GDM1 (cell line): Measurements from ENCODE around the gene GSG1.
"Not testable (repeated sequence)": the region's sequence is repeated elsewhere in the genome, so short reads cannot be mapped to it uniquely, and the experiment has no call there.

Source experiments
- DNase-seq: peaks from one replicate; lab custom pipeline; 2025; lab: John Stamatoyannopoulos, UW

Gene GSG1

DNA sequence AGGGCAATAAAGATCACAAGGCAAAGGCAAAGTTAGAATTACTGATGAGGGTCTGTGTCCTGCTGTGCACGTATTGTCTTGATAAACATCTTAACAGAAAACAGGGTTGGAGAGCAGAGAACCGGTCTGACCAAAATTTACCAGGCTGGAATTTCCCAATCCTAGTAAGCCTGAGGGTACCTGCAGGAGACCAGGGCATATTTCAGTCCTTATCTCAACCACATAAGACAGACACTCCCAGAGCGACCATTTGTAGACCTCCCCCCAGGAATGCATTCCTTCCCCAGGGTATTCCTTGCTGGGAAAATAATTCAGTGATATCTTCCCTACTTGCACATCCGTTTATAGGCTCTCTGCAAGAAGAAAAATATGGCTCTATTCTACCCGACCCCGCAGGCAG lies 49.9 kb downstream of the GSG1 start:
- DNase-seq: not testable (repeated sequence)

DNA sequence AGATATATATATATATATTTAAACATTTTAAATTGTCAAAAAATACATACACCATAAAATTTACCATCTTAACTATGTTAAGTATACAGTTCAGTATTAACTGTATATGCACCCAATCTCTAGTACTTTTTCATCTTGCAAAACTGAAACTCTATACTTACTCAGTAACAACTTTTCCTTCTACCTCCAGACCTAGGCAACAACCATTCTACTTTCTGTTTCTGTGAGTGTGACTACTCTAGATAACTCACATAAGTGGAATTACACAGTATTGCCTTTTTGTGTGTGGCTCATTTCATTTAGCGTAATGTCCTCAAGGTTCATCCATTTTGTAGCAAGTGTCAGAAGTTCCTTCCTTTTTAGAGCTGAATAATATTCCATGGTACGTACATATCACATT lies 51.0 kb downstream of the GSG1 start:
- no peak for DNase-seq

DNA sequence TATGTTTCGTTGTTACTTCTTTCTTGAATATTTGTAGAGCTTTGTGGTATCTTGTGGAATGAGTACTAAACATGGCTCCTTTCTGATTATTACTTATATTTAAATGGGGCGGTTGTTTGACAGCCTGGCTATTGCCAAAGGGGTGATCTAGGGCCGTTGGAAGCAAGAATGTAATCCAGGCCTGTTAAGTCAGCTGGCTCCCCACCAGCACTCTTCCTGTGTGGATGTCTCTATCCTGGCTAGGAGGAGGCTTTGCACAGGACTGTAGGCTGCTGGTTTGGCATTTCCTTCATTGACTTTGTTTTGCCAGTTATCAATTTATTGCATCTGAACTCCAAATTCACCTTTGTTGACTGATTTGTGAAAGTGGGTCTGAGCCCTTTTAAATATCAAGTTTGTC lies 53.7 kb downstream of the GSG1 start:
- no peak for DNase-seq

DNA sequence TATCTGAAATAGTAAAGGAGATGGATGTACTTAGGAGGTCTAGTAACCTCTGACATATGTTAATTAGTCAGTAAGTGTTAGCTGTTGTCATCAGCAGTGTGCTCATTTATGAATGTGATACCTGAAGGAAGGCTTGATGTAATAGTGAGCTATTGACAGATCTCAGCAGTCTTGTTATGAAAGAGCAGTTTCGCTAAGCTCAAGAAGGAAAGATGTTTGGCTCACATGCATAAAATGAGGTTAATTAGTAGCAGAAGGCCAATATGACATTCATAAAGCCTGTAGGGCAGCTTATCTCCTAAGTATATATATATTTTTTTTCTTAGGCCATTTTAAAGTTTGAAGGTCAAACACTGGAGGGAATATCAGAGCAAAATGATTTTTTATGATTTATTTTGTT lies 56.5 kb downstream of the GSG1 start:
- DNase-seq: no peak

DNA sequence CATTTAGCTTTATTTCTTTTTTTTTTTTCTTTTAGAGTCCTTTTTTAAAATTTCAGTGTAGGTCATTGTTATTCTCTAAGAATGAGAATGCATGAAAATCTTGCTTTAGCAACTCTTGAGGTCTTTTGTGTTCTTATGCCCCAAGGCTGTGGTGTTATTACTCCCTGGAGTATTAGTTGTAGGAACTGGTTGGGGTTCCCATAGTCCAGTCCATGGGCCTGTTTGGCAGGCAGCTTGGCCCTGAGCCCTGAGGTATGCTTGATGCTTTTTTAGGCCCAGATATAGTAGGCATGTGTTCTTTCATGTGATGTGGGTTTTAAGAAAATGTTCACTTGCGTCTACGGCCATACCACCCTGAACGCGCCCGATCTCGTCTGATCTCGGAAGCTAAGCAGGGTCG lies 57.7 kb downstream of the GSG1 start:
- DNase-seq: no peak

DNA sequence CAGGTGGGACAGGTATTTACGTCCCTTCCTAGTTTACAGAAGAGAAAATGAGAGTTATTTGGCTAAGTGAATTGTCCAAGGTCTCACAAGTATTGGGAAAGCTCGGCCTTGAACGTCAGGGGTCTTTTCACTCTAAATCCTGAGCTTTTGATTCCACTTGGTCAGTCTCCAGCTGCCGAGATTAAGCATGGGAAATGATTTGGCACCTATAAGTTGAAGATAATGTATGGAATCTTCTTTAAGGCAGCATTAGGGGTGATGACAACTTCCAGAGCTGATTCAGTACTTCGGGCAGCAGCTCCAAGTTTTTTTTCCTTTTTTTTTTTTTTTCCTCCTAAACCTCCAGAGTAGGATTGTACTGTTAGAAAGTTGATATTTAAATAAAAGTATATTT lies 58.6 kb downstream of the GSG1 start:
- no peak for DNase-seq

DNA sequence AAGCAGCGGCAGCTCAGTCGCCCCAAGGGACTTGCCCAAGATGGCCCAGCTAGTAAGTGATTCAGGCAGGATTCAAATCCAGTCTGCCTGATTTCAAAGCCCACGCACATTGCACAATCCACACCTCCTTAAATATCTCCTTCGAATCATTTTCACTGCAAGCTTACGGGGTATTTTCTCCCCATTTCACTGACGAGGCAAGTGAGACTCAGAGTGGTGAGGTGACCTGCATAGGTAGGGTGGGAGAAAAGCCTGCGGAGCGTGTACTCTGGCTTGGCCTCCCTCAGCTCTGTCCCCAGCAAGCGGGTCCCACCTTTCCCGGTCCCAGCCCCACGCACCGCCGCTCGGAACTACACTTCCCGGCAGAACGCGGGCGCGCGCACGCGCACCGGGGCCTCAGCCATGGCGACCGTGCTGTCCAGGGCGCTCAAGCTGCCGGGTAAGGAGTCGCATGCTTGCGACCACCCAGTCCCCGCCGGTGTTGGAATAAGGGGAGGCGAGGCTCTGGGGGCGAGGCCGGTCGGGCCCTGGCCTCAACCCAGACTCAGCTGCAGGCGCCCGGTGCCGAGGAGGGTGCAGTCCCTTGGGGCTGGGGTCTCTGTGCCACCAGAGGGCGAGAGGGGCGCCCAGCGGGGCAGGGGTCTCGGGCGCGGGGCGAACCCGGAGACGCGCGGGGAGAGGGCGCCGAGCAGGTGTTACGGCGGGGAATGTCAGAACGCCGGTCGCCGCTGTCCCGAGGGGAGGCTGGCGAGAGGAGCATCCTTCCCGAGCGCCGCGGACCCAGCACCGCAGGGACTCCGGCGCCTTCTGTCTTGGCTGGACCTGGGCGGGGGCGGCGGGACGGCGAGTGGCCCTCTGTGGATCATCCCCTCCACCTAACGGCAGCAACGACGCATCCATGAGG lies 59.2 kb downstream of the GSG1 start, which contains the start of gene FAM234B:
FAM234B (plus strand) TSS at position 380 of the 904 bp plus-strand sequence; CDS start at position 403, 23 bp downstream.
- DNase-seq: peak; percentile 2

DNA sequence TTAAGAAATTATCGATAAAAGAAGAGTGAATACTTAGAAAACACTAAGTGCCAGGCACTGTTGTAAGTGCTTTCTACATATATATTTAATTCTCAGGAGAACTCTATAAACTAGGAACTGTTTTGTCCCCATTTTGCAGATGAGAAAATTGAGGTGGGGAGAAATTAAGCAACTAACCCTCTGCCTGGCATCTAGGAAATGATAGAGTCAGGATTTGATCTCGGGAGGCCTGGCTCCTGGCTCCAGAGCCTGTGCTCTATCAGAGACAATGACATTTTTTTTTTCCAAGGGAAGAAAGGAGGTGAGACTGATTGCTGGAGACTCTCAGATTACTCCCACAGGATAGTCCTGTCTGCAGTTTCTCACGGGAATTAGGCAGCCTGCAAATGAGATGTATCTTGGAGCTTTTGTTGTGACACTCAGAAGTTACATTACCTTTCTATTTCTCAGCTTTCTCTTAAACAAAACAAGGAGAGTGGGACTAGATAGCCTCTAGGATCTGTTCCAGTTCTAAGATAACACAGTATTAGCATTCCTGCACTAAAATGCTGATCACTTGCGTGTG lies 60.7 kb downstream of the GSG1 start:
- no peak for DNase-seq

DNA sequence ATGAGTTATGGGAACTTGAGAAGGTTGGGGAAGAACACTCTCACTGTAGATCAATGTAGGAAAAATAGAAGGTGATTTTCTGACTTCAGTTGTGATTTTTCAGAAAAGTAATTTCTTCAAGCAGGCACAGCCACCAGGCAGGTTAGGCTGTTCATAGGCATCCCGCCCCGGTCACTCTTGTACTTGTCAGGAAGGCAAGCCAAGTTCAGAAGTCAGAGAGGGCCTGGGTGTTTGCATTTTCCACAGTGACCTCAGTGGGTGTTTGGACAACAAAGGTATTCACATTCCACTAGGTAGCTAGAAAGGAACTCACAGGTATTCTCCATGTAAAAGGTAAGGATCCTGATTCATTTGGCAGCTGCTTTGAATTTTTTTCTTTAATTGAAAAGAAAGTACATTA lies 62.2 kb downstream of the GSG1 start:
- no peak for DNase-seq

DNA sequence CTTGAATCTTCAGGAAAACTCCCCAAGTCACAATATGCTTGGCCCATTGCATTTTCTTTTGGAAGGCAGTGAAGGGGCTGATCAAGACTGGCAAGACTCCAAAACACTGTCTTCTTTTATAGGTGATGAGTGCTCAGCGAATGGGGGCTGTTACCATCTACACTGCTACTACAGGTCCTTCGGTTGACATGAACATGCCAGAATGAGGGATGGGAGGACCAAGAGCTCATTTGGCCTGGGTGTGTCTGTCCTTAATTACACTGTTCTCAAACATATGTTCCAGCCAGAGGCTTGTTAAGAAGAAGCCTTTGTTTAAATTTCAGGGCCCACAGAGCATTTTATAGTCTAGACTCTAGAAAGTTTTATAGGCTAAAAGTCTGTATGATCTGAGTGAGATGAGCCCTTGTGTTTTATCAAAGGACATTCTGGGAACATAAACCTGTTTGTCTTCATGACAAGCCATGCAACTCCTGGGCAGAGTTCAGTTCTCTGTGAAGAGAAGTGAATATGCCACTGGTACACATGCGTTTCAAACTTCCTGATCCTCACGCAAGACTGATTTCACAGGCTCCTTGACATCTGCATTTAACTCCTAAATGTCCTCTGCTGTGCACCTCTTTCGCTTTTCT lies 64.0 kb downstream of the GSG1 start:
- no peak for DNase-seq

DNA sequence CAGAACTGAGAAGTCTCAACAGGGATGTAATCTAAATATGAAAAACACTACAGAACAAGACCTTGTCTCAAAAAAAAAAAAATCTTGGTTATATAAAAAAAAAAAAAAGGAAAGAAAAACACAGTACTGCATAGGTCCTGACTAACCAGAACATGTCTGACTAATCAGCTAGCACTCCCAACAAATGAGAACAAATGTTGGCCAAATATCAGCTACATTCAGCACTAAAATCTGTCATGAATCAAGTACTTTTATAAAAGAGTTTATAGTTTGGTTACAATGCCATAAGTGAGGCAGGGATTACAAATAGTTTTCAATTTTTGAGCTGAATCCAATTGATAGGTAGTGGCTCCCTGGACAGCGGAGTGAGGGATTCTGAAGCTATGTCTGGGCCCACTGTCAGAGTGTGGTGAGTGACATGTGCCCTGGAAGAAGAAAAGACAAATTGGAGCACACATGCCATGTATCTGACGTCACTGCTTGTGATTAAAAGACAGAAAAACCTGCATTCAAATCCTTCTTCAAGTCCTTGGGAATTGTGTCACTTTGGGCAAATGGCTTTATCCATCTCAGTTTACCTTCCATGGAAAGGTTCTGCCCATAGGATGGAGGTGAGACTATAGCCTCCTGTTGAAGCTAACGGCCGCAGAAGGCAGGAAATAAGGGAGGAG lies 64.8 kb downstream of the GSG1 start:
- DNase-seq: no peak

DNA sequence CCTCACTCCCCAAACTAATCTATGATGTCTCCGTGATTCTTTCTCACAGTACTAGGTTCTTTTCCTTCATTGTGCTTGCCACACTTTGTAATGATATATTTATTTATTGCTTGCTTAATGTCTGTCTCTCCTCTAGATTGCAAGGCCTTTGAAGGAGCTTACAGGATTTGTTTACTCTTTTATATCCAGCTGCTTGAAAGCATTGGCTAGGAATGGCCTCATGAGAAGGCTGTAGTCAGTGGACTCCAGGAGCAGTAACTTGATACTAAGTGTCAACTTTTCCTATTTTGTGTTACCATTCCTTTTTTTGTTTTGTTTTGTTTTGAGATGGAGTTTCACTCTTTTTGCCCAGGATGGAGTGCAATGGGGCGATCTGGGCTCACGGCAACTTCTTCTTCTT lies 66.6 kb downstream of the GSG1 start:
- no peak for DNase-seq

DNA sequence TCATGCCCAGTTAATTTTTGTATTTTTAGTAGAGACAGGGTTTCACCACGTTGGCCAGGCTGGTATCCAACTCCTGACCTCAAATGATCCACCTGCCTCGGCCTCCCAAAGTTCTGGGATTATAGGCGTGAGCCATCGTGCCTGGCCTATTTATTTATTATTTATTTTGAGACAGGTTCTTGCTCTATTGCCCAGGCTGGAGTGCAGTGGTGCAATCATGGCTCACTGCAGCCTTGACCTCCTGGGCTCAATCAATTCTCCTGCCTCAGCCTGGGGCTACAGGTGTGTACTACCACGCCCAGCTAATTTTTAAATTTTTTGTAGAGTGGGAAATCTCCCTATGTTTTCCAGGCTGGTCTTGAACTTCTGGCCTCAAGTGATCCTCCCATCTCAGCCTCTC lies 68.1 kb downstream of the GSG1 start:
- DNase-seq: not testable (repeated sequence)
